ENCODE measurements around the gene TMTC1.
"Not testable (repeated sequence)": the region's sequence is repeated elsewhere in the genome, so short reads cannot be mapped to it uniquely, and the experiment has no call there.

TMTC1 gene
- 0 to 0.04 reads per million in 2 experiments for total RNA-seq

DNA sequence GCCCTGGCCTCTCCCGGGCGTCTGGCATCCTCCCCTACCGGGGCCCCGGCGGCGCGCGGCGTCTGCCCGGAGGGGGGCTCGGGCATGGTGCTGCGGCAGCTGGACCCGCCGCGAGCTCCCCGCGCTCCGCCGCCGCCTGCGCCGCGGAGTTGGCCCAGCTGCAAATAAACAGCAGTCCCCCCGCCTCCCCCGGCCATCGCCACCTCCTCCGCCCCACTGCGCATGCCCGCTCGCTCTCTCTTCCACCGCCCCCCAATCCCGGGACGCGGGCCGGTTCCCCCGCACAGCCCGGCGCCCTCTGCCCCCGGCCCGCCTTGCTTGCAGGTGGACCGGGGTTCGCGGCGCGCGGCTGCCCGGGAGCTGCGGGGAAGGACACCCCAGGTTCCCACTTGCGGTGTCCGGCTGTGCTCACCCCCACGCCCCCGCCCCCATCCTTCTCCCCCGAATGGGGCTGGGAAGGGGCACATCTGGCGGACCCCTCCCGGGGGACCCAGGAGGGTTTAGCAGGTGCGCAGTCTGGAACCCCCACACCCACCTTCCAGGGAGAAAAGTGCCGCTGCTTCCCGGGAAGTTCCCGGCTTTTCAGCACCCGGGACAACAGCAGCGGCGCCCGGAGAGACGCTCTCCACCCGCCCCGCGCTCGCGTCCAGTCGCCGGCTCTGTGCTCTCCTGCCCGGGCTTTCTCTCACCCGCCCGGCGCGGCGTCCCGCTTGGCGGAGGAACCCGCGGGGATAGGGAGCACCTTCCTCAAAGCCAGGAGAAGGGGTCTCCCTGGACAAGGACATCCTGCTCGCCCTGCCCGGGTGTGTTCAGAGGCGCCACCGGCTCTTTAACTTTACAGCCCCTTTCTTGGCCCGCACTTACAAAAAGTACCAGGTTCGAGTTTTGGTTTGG is at the start of gene TMTC1:
TMTC1 (minus strand) TSS at position 170 of the 894 bp plus-strand sequence. CDS start 191 bp downstream, outside the sequence.
- no peak for DNase-seq (ENCODE audit: low read depth)

DNA sequence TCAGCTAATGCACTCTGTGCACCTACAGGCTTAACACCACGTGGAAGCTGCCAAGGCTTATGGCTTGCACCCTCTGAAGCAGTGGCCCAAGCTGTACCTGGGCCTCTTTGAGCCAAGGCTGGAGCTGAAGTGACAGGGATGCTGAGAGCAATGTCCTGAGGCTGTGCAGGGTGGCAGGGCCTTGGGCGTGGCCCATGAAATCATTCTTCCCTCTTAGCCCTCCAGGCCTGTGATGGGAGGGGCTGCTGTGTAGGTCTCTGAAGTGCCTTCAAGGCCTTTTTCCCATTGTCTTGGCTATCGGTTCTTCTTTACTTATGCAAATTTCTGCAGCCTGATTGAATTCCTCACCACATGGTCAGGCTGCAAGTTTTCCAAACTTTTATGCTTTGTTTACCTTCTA is 47.4 kb upstream of the TMTC1 start:
- no peak for DNase-seq (ENCODE audit: low read depth)

DNA sequence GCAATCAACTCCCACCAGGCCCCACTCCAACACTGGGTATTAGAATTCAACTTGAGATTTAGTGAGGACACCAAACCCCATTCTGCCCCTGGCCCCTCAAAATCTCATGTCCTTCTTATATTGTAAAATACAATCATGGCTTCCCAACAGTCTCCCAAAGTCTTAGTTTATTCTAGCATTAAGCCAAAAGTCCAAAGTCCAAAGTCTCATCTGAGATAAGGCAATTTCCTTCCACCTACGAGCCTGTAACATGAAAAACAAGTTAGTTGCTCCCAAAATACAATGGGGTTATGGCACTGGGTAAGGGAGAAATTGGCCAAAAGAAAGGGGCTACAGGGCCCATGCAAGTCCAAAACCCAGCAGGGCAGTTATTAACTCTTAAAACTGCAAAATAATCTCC is 46.6 kb upstream of the TMTC1 start:
- no peak for DNase-seq (ENCODE audit: low read depth)

GRCh38 chr12:29818916-29819623 is 35.3 kb upstream of the TMTC1 start:
- DNase-seq (ENCODE audit: low read depth) = no peak

GRCh38 chr12:29816874-29817725 is 33.4 kb upstream of the TMTC1 start:
- DNase-seq (ENCODE audit: low read depth) = no peak

GRCh38 chr12:29809616-29810361 is 26.0 kb upstream of the TMTC1 start:
- DNase-seq (ENCODE audit: low read depth) = not testable (repeated sequence)

- DNase-seq (ENCODE audit: low read depth) = no peak
These were observed 23.4 kb upstream of the TMTC1 start for GRCh38 chr12:29807129-29807528.

DNA sequence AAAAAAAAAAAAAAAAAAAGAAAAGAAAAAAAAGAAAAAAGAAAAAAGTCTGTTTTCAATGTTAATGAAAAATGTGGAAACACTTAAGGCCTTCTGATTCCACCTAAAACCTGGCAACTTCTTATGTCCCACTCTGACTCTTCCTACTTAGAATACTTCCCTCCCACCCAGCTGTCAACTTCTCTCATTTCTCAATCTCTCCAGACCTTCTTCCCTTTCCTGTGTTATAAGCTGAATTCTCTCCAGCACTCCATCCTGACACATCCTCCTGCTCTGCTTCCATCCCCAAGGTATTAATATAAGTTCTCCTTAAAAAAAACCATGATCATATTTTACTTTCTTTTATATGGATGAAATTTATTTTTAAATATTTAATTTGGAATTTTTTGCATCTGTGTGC is 20.3 kb upstream of the TMTC1 start:
- DNase-seq (ENCODE audit: low read depth) = no peak

- no peak for DNase-seq (ENCODE audit: low read depth)
These were observed 15.8 kb upstream of the TMTC1 start for GRCh38 chr12:29799591-29799990.

DNA sequence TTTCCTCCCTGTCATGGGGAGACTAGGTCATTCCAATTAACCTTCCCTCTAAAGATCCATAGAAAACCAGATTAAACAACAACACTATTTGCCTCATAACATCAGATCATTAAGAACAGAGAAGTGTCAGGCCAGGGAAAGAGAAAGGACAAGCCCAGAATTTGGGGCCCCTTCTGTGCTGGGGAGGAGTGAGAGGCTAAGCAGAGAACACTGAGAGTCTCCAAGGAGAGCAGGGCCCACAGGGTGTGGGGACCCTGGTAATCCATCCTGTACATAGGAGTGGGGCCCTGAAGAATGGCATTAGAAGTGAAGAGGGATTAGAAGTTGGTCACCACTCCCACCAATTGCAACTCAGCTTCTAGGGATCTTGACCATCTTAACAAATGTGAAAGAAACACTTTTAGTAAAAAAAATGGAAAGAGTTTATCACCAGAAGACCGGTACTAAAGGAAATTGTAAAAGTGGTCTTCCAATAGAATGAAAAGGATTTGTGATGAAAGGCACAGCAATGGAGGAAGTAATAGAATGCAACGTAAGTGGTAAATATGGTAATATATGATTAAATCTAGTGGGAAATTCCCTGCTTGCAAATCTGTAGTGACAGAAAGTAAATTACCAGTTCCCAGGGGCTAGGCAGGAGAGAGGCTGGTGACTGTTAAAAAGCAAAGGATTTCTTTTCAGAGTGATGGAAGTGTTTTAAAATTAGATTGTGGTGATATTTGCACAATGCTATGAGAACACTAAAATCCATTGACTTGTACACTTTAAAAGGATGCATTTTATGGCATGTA is 14.0 kb upstream of the TMTC1 start:
- DNase-seq (ENCODE audit: low read depth) = no peak

DNA sequence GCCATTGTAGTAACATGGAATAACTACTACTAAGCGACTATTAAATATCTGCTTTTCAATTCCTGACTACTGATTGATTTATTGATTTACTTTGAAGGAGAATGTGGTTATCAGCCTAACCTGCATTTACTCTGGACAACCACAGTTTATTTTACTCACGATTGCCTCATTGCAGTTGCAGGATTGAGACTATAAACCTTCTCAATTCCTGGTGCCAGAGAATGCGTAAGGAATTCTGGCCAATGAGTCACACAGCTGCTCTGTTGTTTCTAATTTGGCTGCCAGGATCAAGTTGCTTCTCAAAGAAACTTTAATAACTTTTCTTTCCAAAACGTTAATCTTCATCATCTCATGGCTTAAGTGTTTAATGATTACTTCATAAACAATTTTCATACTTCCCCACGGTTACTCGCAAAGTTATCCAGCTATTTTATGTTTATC is 13.1 kb upstream of the TMTC1 start:
- no peak for DNase-seq (ENCODE audit: low read depth)

GRCh38 chr12:29795715-29796114 is 12.0 kb upstream of the TMTC1 start:
- no peak for DNase-seq (ENCODE audit: low read depth)

DNA sequence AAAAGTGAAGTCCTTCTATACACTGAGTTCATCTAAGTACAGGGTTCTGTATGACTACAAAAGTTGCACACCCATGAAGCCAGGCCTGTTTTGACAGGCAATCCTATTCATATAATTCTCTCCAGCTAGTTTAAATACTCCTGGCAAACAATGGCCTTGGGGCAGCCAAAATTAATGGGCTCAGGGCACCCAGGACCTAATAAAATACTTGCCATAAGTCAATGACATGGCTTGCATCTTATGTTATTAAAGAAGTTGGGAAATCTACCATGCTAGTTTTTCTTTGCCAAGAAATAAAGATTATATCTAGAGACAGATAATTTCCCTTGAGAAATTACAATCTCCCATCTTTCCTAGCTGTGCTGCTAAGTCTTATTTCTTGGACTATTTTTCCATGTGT is 11.1 kb upstream of the TMTC1 start:
- no peak for DNase-seq (ENCODE audit: low read depth)

- DNase-seq (ENCODE audit: low read depth) = no peak
These were observed 9.1 kb upstream of the TMTC1 start for GRCh38 chr12:29792853-29793252.

GRCh38 chr12:29792132-29792531 is 8.4 kb upstream of the TMTC1 start:
- DNase-seq (ENCODE audit: low read depth) = no peak

GRCh38 chr12:29782871-29783772 is 620 bp downstream of the TMTC1 start:
- DNase-seq (ENCODE audit: low read depth) = no peak

DNA sequence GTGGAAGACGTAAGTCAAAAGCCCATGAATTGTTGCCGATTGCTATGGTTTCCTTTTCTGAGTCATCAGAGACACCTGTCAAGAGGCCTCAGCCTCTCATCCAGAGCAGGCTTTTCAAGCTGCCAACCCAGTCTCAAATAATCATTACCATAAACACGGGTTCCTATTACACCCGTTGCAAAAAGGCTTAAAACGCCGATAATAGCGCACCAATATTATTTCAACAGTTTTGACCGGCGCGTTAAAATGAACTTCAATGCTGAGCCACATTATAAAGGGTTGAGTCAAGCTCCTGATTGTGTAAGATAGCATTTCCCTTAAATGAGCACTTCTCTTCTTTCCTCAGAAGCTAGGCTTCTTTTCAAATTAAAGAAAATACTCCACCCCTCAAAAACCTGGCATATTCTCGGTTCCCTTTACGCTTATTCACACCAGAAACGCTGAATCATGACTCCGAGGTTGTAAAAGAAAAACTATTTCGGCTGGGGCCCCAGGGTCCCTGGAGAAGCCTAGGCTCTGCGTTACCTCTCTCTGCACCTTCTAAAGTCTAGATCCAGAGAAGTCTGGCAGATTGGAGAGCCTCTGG is 1.4 kb downstream of the TMTC1 start:
- DNase-seq (ENCODE audit: low read depth) = no peak

DNA sequence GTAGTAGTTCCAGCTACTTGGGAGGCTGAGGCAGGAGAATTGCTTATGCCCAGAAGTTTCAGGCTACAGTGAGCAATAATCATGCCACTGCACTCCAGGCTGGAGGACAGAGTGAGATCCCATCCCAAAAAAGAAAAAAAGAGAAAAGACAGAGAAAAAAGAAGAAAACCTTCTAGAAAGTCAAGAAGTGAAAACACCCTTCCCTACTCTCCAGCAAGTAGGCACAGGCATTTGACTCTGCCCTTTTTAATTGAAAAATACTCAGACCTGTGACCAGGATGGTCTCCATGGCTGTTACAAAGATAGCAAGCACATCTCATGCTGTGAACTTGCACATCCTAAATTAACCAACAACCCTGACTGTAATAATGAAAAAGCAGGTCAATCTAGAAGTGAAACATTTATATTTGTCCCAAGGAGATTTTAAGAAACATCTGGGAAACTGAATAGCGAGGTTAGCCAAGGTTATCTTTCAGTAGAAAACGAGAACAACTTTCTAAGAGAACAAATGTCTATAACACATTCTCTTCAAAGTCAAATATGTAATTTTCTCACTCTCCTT is 2.0 kb downstream of the TMTC1 start:
- no peak for DNase-seq (ENCODE audit: low read depth)

DNA sequence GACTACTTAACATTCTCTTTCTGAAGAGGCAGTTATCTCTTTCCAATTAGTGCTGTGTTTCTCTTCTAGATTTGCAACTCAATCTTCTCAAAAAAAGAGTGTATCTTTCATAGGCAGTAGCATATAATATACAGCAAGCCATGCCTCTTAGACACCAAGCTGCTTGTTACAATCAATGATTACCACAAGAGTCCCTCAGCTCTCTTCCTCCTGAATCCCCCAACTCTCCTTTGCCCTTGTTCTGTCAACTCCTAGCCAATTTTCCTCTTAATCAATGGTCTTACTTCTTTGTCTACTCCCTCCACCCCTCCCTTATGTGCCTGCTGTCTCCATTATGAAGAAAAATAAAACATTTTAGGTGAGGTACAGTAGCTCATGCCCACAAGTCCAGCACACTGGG is 2.6 kb downstream of the TMTC1 start:
- DNase-seq (ENCODE audit: low read depth) = no peak
